Measurements from ENCODE around the gene TNFRSF18.

Gene TNFRSF18

GRCh38 chr1:1183221-1183747, 23.1 kb downstream of the TNFRSF18 start:
- Histone ChIP-seq H3K9ac (ENCODE audit: low read depth, low read length) (no peak overlapping the region), H3K4me3 (ENCODE audit: low read depth in 1 of 2, low read length in 2 of 2) (no peak overlapping the region), H3K4me1 (ENCODE audit: insufficient read depth, low read length) (no peaks in the 10 kb centered on the region), H2AFZ (ENCODE audit: low read depth, low read length) (no peak overlapping the region), H3K79me2 (ENCODE audit: insufficient read depth, low read length) (no peaks in the 10 kb centered on the region), H3K4me2 (ENCODE audit: insufficient read depth, low read length) (no peak overlapping the region), H3K27me3 (ENCODE audit: insufficient read depth, low read length, poor library complexity) (no peaks in the 10 kb centered on the region), H4K20me1 (ENCODE audit: insufficient read depth, low read length) (no peaks in the 10 kb centered on the region; the same call in 1 of the 2 replicates), H3K9me3 (ENCODE audit: insufficient read depth, low read length, severe bottlenecking) (no peaks in the 10 kb centered on the region), H3K27ac (ENCODE audit: low read length) (no peak overlapping the region), H3K36me3 (ENCODE audit: insufficient read depth, low read length) (no peaks in the 10 kb centered on the region)
- DNase-seq (no peak), ATAC-seq (ENCODE audit: insufficient read depth, low read depth) (no peak)
- no peak for TF ChIP-seq EZH2 (IDR thresholded peaks at IDR 0.05; ENCODE audit: borderline replicate concordance, low read depth, low read length, severe bottlenecking)
- TF ChIP-seq, protein P1, sequence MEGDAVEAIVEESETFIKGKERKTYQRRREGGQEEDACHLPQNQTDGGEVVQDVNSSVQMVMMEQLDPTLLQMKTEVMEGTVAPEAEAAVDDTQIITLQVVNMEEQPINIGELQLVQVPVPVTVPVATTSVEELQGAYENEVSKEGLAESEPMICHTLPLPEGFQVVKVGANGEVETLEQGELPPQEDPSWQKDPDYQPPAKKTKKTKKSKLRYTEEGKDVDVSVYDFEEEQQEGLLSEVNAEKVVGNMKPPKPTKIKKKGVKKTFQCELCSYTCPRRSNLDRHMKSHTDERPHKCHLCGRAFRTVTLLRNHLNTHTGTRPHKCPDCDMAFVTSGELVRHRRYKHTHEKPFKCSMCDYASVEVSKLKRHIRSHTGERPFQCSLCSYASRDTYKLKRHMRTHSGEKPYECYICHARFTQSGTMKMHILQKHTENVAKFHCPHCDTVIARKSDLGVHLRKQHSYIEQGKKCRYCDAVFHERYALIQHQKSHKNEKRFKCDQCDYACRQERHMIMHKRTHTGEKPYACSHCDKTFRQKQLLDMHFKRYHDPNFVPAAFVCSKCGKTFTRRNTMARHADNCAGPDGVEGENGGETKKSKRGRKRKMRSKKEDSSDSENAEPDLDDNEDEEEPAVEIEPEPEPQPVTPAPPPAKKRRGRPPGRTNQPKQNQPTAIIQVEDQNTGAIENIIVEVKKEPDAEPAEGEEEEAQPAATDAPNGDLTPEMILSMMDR (IDR thresholded peaks at IDR 0.05; ENCODE audit: borderline replicate concordance, extremely low read depth, low read length, poor library complexity, severe bottlenecking) = no peak

DNA sequence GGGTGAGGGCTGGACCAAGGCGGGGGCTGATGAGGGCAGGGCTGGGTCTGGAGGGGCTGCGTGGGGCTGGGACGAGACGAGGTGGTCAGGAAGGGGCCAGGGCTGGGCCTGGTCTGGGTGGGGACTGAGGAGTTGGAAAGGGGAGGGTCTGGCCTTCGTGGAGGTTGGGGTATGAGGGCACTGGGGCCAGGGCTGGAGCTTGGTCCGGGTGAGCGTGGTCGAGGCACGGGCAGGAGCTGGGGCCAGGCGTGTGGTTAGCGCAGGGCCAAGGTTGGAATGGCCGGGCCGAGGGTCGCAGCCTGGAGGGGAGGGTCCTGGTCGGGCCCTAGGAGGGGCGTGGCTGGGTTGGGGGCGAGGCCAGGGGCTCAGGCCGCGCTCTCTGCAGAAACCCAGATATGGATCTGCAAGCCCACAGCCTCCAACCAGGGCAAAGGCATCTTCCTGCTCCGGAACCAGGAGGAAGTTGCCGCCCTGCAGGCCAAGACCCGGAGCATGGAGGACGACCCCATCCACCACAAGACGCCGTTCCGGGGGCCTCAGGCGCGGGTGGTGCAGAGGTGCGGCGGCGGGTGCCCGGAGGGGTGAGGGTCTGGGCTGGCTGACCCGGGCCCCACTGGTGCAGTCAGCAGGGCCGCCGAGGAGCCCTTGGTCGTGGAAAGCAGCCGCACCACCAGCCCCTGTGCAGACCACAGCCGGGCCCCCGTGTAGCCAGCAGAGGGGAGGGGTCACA, 23.7 kb downstream of the TNFRSF18 start:
- Histone ChIP-seq H3K4me1 (ENCODE audit: insufficient read depth, low read length) (no peaks in the 10 kb centered on the region), H3K36me3 (ENCODE audit: insufficient read depth, low read length) (no peaks in the 10 kb centered on the region), H2AFZ (ENCODE audit: low read depth, low read length) (no peak overlapping the region), H3K27ac (ENCODE audit: low read length) (no peak overlapping the region), H3K27me3 (ENCODE audit: insufficient read depth, low read length, poor library complexity) (no peaks in the 10 kb centered on the region), H3K4me2 (ENCODE audit: insufficient read depth, low read length) (no peak overlapping the region), H3K9ac (ENCODE audit: low read depth, low read length) (no peak overlapping the region), H3K4me3 (ENCODE audit: low read depth in 1 of 2, low read length in 2 of 2) (no peak overlapping the region), H3K9me3 (ENCODE audit: insufficient read depth, low read length, severe bottlenecking) (no peaks in the 10 kb centered on the region), H3K79me2 (ENCODE audit: insufficient read depth, low read length) (no peaks in the 10 kb centered on the region), H4K20me1 (ENCODE audit: insufficient read depth, low read length) (no peaks in the 10 kb centered on the region; the same call in 1 of the 2 replicates)
- no peak for TF ChIP-seq EZH2 (IDR thresholded peaks at IDR 0.05; ENCODE audit: borderline replicate concordance, low read depth, low read length, severe bottlenecking)
- TF ChIP-seq, protein P1 (IDR thresholded peaks at IDR 0.05; ENCODE audit: borderline replicate concordance, extremely low read depth, low read length, poor library complexity, severe bottlenecking) = no peak
- DNase-seq = no peak
- no peak for ATAC-seq (ENCODE audit: insufficient read depth, low read depth)

GRCh38 chr1:1181938-1182410, 24.4 kb downstream of the TNFRSF18 start:
- Histone ChIP-seq H4K20me1 (ENCODE audit: insufficient read depth, low read length) (no peaks in the 10 kb centered on the region; the same call in 1 of the 2 replicates), H3K4me2 (ENCODE audit: insufficient read depth, low read length) (no peak overlapping the region), H3K27ac (ENCODE audit: low read length) (no peak overlapping the region), H2AFZ (ENCODE audit: low read depth, low read length) (no peak overlapping the region), H3K9me3 (ENCODE audit: insufficient read depth, low read length, severe bottlenecking) (no peaks in the 10 kb centered on the region), H3K4me3 (ENCODE audit: low read depth in 1 of 2, low read length in 2 of 2) (no peak overlapping the region), H3K36me3 (ENCODE audit: insufficient read depth, low read length) (no peaks in the 10 kb centered on the region), H3K9ac (ENCODE audit: low read depth, low read length) (no peak overlapping the region), H3K4me1 (ENCODE audit: insufficient read depth, low read length) (no peaks in the 10 kb centered on the region), H3K79me2 (ENCODE audit: insufficient read depth, low read length) (no peaks in the 10 kb centered on the region), H3K27me3 (ENCODE audit: insufficient read depth, low read length, poor library complexity) (no peaks in the 10 kb centered on the region)
- no peak for ATAC-seq (ENCODE audit: insufficient read depth, low read depth)
- no peak for DNase-seq
- TF ChIP-seq EZH2 (IDR thresholded peaks at IDR 0.05; ENCODE audit: borderline replicate concordance, low read depth, low read length, severe bottlenecking) = no peak
- TF ChIP-seq, protein P1 (IDR thresholded peaks at IDR 0.05; ENCODE audit: borderline replicate concordance, extremely low read depth, low read length, poor library complexity, severe bottlenecking) = no peak
